Measurements from ENCODE around the gene HSPA1L.
"Not testable (repeated sequence)": the region's sequence is repeated elsewhere in the genome, so short reads cannot be mapped to it uniquely, and the experiment has no call there.

HSPA1L gene

GRCh38 chr6:31815025-31815838 lies at the start of gene HSPA1L, which contains the start of gene HSPA1A:
Gene HSPA1L, minus strand, starts transcription at chr6:31815283. Its CDS starts 3,311 bp downstream, at chr6:31811972.
Gene HSPA1A, plus strand, starts transcription at chr6:31815543. Its CDS starts 214 bp downstream, at chr6:31815757.
- Histone ChIP-seq H3K27ac (ENCODE audit: low read length) (no peak within 1 kb of the TSS), H3K36me3 (ENCODE audit: control insufficient read depth, insufficient read depth, low read length) (no peaks in the 10 kb centered on the region), H3K9me3 (ENCODE audit: control insufficient read depth, insufficient read depth, low read length) (no peaks in the 10 kb centered on the region), H3K27me3 (ENCODE audit: control insufficient read depth, insufficient read depth, low read length) (no peaks in the 10 kb centered on the region), H3K4me3 (ENCODE audit: low read length) (peak within 1 kb of the TSS; percentile 60; the same call in 1 of the 2 replicates), H3K4me1 (ENCODE audit: control insufficient read depth, insufficient read depth, low read length) (no peaks in the 10 kb centered on the region)
- WGBS (ENCODE audit: insufficient coverage, insufficient read length) = no CpG with 5 or more reads among the region's 56 CpGs
- DNase-seq (ENCODE audit: low read depth, low spot score) = peak; percentile 96

- H3K27me3 ChIP-seq (ENCODE audit: control insufficient read depth, insufficient read depth, low read length) = no peaks in the 10 kb centered on the region
- no peaks in the 10 kb centered on the region for H3K36me3 ChIP-seq (ENCODE audit: control insufficient read depth, insufficient read depth, low read length)
- H3K27ac ChIP-seq (ENCODE audit: low read length) = no peak overlapping the region
- H3K9me3 ChIP-seq (ENCODE audit: control insufficient read depth, insufficient read depth, low read length) = no peaks in the 10 kb centered on the region
- WGBS (ENCODE audit: insufficient coverage, insufficient read length) = no CpG with 5 or more reads among the region's 8 CpGs
- no peak for DNase-seq (ENCODE audit: low read depth, low spot score)
- H3K4me3 ChIP-seq (ENCODE audit: low read length) = no peak overlapping the region
- H3K4me1 ChIP-seq (ENCODE audit: control insufficient read depth, insufficient read depth, low read length) = peaks cover 4% of the 10 kb centered on the region
These were observed 49.7 kb upstream of the HSPA1L start for GRCh38 chr6:31864818-31865204.

GRCh38 chr6:31864123-31864562 lies 49.1 kb upstream of the HSPA1L start:
- WGBS (ENCODE audit: insufficient coverage, insufficient read length) = no CpG with 5 or more reads among the region's 16 CpGs
- not testable (repeated sequence) for H3K4me1 ChIP-seq (ENCODE audit: control insufficient read depth, insufficient read depth, low read length); H3K9me3 ChIP-seq (ENCODE audit: control insufficient read depth, insufficient read depth, low read length); H3K27me3 ChIP-seq (ENCODE audit: control insufficient read depth, insufficient read depth, low read length); H3K36me3 ChIP-seq (ENCODE audit: control insufficient read depth, insufficient read depth, low read length); H3K27ac ChIP-seq (ENCODE audit: low read length); DNase-seq (ENCODE audit: low read depth, low spot score)
- peak overlapping the region; percentile 82; the same call in 1 of the 2 replicates for H3K4me3 ChIP-seq (ENCODE audit: low read length)

GRCh38 chr6:31862344-31863235 lies 47.5 kb upstream of the HSPA1L start, which contains the start of gene NEU1:
Gene NEU1, minus strand, starts transcription at chr6:31862821. Its CDS starts 45 bp downstream, at chr6:31862776.
- H3K4me1 ChIP-seq (ENCODE audit: control insufficient read depth, insufficient read depth, low read length) = peaks cover 4% of the 10 kb centered on the region
- no CpG with 5 or more reads among the region's 64 CpGs for WGBS (ENCODE audit: insufficient coverage, insufficient read length)
- no peaks in the 10 kb centered on the region for H3K9me3 ChIP-seq (ENCODE audit: control insufficient read depth, insufficient read depth, low read length)
- H3K27me3 ChIP-seq (ENCODE audit: control insufficient read depth, insufficient read depth, low read length) = no peaks in the 10 kb centered on the region
- H3K4me3 ChIP-seq (ENCODE audit: low read length) = peak within 1 kb of the TSS; percentile 82; the same call in 1 of the 2 replicates
- DNase-seq (ENCODE audit: low read depth, low spot score) = peak; percentile 99
- no peaks in the 10 kb centered on the region for H3K36me3 ChIP-seq (ENCODE audit: control insufficient read depth, insufficient read depth, low read length)
- H3K27ac ChIP-seq (ENCODE audit: low read length) = no peak within 1 kb of the TSS

GRCh38 chr6:31861919-31862343 lies 46.8 kb upstream of the HSPA1L start:
- Histone ChIP-seq H3K27me3 (ENCODE audit: control insufficient read depth, insufficient read depth, low read length) (no peaks in the 10 kb centered on the region), H3K9me3 (ENCODE audit: control insufficient read depth, insufficient read depth, low read length) (no peaks in the 10 kb centered on the region), H3K36me3 (ENCODE audit: control insufficient read depth, insufficient read depth, low read length) (no peaks in the 10 kb centered on the region), H3K4me1 (ENCODE audit: control insufficient read depth, insufficient read depth, low read length) (peaks cover 4% of the 10 kb centered on the region), H3K27ac (ENCODE audit: low read length) (no peak overlapping the region), H3K4me3 (ENCODE audit: low read length) (peak overlapping the region; percentile 80; the same call in 1 of the 2 replicates)
- DNase-seq (ENCODE audit: low read depth, low spot score) = no peak
- no CpG with 5 or more reads among the region's 17 CpGs for WGBS (ENCODE audit: insufficient coverage, insufficient read length)

GRCh38 chr6:31861150-31861549 lies 46.1 kb upstream of the HSPA1L start:
- Histone ChIP-seq H3K27ac (ENCODE audit: low read length) (no peak overlapping the region), H3K27me3 (ENCODE audit: control insufficient read depth, insufficient read depth, low read length) (no peaks in the 10 kb centered on the region), H3K4me1 (ENCODE audit: control insufficient read depth, insufficient read depth, low read length) (peaks cover 4% of the 10 kb centered on the region), H3K36me3 (ENCODE audit: control insufficient read depth, insufficient read depth, low read length) (no peaks in the 10 kb centered on the region), H3K4me3 (ENCODE audit: low read length) (no peak overlapping the region), H3K9me3 (ENCODE audit: control insufficient read depth, insufficient read depth, low read length) (no peaks in the 10 kb centered on the region)
- WGBS (ENCODE audit: insufficient coverage, insufficient read length) = no CpG with 5 or more reads among the region's 7 CpGs
- no peak for DNase-seq (ENCODE audit: low read depth, low spot score)

- WGBS (ENCODE audit: insufficient coverage, insufficient read length) = no CpG with 5 or more reads among the region's 13 CpGs
- Histone ChIP-seq H3K4me1 (ENCODE audit: control insufficient read depth, insufficient read depth, low read length) (peaks cover 4% of the 10 kb centered on the region), H3K36me3 (ENCODE audit: control insufficient read depth, insufficient read depth, low read length) (no peaks in the 10 kb centered on the region)
These were observed 45.3 kb upstream of the HSPA1L start for GRCh38 chr6:31860349-31860748.

GRCh38 chr6:31859923-31860322 lies 44.8 kb upstream of the HSPA1L start:
- H3K9me3 ChIP-seq (ENCODE audit: control insufficient read depth, insufficient read depth, low read length) = no peaks in the 10 kb centered on the region
- DNase-seq (ENCODE audit: low read depth, low spot score) = no peak
- H3K27me3 ChIP-seq (ENCODE audit: control insufficient read depth, insufficient read depth, low read length) = no peaks in the 10 kb centered on the region
- H3K4me1 ChIP-seq (ENCODE audit: control insufficient read depth, insufficient read depth, low read length) = peaks cover 4% of the 10 kb centered on the region
- H3K27ac ChIP-seq (ENCODE audit: low read length) = no peak overlapping the region
- H3K4me3 ChIP-seq (ENCODE audit: low read length) = no peak overlapping the region
- WGBS (ENCODE audit: insufficient coverage, insufficient read length) = no CpG with 5 or more reads among the region's 11 CpGs
- no peaks in the 10 kb centered on the region for H3K36me3 ChIP-seq (ENCODE audit: control insufficient read depth, insufficient read depth, low read length)

More at GRCh38 chr6:31860349-31860748, 45.3 kb upstream of the HSPA1L start:
- DNase-seq (ENCODE audit: low read depth, low spot score) = no peak
- Histone ChIP-seq H3K9me3 (ENCODE audit: control insufficient read depth, insufficient read depth, low read length) (no peaks in the 10 kb centered on the region), H3K4me3 (ENCODE audit: low read length) (no peak overlapping the region), H3K27me3 (ENCODE audit: control insufficient read depth, insufficient read depth, low read length) (no peaks in the 10 kb centered on the region), H3K27ac (ENCODE audit: low read length) (no peak overlapping the region)

GRCh38 chr6:31858707-31859106 lies 43.6 kb upstream of the HSPA1L start:
- no CpG with 5 or more reads among the region's 8 CpGs for WGBS (ENCODE audit: insufficient coverage, insufficient read length)

GRCh38 chr6:31857774-31858173 lies 42.7 kb upstream of the HSPA1L start:
- no CpG with 5 or more reads among the region's 8 CpGs for WGBS (ENCODE audit: insufficient coverage, insufficient read length)
- DNase-seq (ENCODE audit: low read depth, low spot score); H3K4me3 ChIP-seq (ENCODE audit: low read length); H3K4me1 ChIP-seq (ENCODE audit: control insufficient read depth, insufficient read depth, low read length); H3K36me3 ChIP-seq (ENCODE audit: control insufficient read depth, insufficient read depth, low read length); H3K27me3 ChIP-seq (ENCODE audit: control insufficient read depth, insufficient read depth, low read length); H3K9me3 ChIP-seq (ENCODE audit: control insufficient read depth, insufficient read depth, low read length); H3K27ac ChIP-seq (ENCODE audit: low read length): not testable (repeated sequence)

More at GRCh38 chr6:31858707-31859106, 43.6 kb upstream of the HSPA1L start:
- no peak for DNase-seq (ENCODE audit: low read depth, low spot score)
- Histone ChIP-seq H3K27me3 (ENCODE audit: control insufficient read depth, insufficient read depth, low read length) (no peaks in the 10 kb centered on the region), H3K4me3 (ENCODE audit: low read length) (no peak overlapping the region), H3K4me1 (ENCODE audit: control insufficient read depth, insufficient read depth, low read length) (peaks cover 2% of the 10 kb centered on the region), H3K36me3 (ENCODE audit: control insufficient read depth, insufficient read depth, low read length) (no peaks in the 10 kb centered on the region), H3K27ac (ENCODE audit: low read length) (no peak overlapping the region), H3K9me3 (ENCODE audit: control insufficient read depth, insufficient read depth, low read length) (no peaks in the 10 kb centered on the region)

Measured in iPS DF 6.9 (cell line).